ENCODE data around the gene SLC40A1.

The SLC40A1 gene

DNA sequence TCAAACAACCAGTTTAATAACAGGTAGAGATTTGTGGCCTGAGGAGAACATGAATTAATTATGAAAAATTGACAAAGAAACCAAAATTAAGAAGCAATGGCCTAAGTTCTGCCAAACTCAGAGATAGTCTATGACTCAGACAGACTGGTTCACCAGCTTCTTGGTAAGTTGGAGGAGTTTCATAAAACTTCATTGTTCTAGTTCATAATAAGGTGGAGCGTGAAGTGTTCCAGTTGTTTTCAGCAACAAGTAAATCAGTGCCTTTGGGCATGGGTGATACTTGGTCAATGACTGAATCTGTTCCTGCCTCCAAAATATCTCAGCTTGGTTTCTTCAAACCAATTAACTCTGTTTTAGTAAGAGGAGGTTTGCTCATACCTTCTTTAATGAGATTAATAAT, 40.0 kb downstream of the SLC40A1 start:
- no peak for DNase-seq (ENCODE audit: low read depth in 2 of 2)

- no peak for DNase-seq (ENCODE audit: low read depth in 2 of 2)
Observed at GRCh38 chr2:189538402-189538801, 42.2 kb downstream of the SLC40A1 start.

DNA sequence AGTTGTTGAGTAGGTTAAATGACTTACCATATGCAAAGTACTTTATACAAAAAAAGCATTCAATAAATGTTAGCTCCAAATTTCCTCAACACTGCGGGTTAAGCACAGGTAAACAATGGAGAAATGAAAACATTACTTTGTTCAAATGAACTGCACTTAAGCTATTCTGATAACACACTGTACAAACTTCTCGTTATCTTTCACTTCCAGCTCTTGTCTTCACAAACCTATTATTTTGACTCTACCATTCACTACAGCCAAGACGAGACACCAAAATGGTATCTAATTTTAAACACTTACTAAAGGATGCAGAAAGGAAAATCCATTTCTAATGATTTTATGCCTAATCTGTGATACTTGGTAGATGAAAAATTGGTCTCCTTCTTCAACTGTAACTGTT, 43.8 kb downstream of the SLC40A1 start:
- DNase-seq (ENCODE audit: low read depth in 2 of 2): no peak

DNA sequence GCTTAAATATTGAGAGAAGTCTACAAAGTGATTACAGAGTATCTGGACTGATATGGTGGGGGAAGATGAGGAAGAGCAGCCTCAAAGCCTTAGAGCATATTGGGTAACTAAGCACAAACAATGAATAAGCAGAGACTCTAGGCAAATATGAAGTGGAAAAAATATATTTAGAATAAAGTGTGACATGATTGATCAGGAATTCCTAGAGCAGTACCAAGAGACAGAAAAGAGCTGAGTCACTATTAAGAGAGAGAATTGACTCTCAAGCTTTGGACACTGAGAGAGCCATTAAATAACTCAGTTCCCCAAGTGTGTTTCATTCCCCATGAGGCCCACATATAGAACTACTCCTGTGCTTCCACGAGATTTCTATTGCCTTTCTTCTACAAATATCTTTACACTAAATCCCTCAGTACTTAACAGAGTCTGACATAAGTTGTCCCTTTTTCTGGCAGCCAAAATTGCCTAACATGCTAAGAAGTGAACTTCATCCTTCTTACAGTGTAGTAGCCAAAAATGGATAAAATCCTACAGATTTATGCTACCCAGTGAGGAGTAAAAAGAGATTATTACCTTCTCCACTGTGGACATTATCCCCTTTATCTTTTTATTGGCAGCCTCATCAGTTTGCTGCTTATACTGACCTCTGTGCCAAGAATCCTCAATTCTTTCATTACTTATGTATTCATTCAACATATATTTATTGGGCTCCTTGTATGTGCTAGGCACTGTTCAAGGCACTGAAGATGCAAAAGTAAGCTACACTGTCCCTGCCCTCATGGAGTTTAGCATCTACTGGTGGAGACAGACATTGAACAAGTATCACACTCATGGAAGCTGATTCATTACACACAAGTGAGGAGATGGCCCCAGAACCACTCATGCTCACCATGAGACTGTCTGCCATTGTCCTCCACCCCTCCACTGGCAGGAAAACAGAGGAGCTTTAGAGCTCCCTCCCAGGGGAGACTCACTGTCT, 45.4 kb downstream of the SLC40A1 start:
- no peak for DNase-seq (ENCODE audit: low read depth in 2 of 2)

- no peak for DNase-seq (ENCODE audit: low read depth in 2 of 2)
Observed at GRCh38 chr2:189533288-189534035, 47.1 kb downstream of the SLC40A1 start.

DNA sequence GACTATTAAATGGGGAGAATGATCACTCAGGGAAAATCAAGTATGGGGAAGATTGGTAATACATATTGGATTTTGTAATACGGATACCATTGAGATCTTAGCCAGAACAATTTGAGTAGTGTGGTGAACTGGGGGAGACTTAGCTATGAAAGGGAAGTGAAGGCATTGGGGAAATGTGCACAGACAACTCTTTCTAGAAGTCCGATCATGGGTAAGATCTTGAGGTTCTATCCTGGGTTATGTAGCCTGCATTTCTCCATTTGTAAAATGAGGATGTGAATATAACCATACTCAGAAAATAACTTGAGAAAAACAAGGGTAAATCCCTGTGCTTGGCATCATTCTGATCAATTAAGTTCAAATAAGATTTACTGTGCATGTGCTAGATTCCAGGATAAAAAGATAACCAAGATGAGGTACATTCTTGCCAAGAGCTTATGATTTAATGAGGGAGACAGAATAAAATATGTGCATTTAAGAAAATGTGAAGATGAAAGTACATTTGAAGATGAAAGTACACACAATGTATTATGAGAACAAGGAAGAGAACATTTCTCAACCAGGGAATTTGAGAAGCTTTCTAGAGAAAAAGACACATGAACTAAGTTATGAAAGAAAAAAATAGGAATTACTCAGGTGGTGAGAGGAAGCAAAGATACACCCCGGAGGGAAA, 49.5 kb downstream of the SLC40A1 start:
- DNase-seq (ENCODE audit: low read depth in 2 of 2): no peak

- no peak for DNase-seq (ENCODE audit: low read depth in 2 of 2)
Observed at GRCh38 chr2:189528617-189529016, 52.0 kb downstream of the SLC40A1 start.

DNA sequence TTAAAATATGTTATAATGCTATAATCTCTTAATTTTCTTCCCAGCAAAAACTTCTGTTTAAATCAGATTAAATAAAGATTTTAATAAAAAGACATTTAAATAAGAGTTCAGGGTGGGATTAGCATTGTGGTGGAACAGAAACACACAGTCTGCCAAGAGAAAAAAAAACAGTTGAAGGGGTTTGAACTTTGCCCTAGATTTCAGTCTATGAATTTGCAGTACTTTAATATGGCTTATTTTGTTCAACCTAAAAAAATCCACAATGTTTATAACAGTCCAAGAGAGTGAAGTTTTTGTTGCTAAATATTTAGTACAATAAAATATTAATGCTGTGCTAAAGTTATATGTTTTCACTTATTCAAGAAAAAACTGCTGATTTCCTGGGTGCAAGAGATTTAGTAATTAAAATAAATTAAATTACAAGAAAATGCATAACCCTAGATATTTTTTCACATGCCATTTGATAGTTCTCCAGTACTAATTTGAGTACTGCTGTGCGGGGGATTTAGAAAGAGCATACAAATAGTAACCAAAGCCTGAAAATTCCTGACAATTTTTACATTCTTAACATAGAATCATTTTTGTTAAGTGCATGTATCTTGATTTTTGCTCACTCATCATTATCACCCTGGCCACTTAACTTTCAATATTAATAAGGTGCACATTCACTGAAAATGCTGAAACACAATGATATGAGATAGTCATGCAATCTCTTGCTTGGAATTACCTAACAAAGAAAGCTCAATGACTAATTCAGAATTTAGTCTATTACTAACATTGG, 52.6 kb downstream of the SLC40A1 start:
- DNase-seq (ENCODE audit: low read depth in 2 of 2): no peak

GRCh38 chr2:189527041-189527750, 53.4 kb downstream of the SLC40A1 start:
- DNase-seq (ENCODE audit: low read depth in 2 of 2): no peak

DNA sequence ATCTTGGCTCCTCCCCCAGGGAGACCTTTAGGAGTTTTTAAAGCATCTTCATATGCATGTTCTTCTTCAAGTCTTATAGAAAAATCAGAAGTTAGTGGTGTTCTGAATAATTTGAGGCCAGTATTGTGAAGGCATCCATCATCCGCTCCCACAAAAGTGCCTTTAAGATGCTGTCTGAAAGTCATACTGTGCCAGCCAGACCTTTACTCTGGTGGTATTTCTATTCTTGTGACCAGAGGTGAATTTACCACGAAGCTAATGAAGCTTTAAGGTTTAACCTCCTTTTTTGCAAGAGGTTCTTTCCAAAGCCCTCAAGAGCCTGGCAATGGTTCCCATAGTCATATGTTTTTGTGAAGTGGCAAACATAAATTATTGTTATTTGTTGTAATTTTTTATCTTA, 54.3 kb downstream of the SLC40A1 start:
- DNase-seq (ENCODE audit: low read depth in 2 of 2): no peak

- DNase-seq (ENCODE audit: low read depth in 2 of 2): no peak
Observed at GRCh38 chr2:189524746-189525145, 55.8 kb downstream of the SLC40A1 start.

GRCh38 chr2:189522435-189523151, 58.0 kb downstream of the SLC40A1 start:
- no peak for DNase-seq (ENCODE audit: low read depth in 2 of 2)

DNA sequence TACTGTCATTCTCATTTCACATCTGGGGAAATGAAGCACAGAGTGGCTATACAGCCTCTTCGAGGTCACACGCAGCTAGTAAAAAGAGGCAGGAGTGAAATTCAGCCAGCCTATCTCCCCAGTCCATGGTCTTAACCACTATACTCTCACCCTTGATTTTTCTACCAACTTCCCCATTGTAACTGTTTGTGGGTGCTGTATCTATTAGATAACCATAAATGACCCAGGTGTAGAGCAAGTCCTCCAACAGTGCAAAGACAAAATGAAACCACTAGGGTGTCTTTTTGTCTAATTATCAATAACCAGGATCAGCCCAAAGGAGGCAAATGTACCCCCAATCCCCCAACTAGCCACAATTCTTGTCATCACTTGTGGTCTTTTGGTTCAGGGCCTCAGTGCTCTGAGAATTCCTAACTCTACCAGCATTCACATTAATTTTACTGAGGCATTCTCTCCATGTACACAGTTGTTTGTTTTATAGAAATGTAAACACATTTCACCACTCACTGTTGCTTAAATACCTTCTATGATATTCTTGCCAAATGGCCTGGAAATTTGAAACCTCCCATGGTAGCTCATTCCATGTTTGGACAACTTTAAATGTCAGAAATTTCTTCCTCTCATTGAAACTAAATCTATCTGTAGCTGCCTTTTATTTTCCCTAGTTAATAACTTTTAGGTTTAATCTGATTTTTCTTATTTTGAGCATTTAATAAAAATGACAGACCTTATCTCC, 58.7 kb downstream of the SLC40A1 start:
- DNase-seq (ENCODE audit: low read depth in 2 of 2): no peak

- DNase-seq (ENCODE audit: low read depth in 2 of 2): no peak
Observed at GRCh38 chr2:189519631-189520387, 60.8 kb downstream of the SLC40A1 start.

GRCh38 chr2:189517847-189518535, 62.6 kb downstream of the SLC40A1 start:
- no peak for DNase-seq (ENCODE audit: low read depth in 2 of 2)

GRCh38 chr2:189516546-189516945, 64.0 kb downstream of the SLC40A1 start:
- no peak for DNase-seq (ENCODE audit: low read depth in 2 of 2)

- DNase-seq (ENCODE audit: low read depth in 2 of 2): no peak
Observed at GRCh38 chr2:189515264-189515663, 65.3 kb downstream of the SLC40A1 start.

DNA sequence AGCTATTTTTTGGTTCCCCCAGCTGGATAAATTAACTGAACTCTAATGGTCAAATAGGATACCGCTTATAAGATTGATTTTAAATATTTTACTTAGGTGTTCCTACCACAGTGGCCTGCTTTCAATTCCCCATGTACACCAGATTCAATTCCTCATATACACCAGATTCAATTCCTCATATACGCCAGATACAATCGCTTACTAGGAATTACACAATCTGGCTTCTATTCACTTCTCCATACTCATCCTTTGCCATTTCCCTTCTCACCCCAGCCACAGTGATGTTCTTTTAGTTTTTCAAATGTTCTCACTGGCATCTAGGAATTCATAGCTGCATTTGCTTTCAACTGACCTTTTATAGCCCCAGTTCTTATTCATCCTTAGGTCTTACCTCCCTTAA, 66.5 kb downstream of the SLC40A1 start:
- no peak for DNase-seq (ENCODE audit: low read depth in 2 of 2)
